ENCODE data around the gene SLC52A3.
"Not testable (repeated sequence)": the region's sequence is repeated elsewhere in the genome, so short reads cannot be mapped to it uniquely, and the experiment has no call there.

SLC52A3 gene

DNA sequence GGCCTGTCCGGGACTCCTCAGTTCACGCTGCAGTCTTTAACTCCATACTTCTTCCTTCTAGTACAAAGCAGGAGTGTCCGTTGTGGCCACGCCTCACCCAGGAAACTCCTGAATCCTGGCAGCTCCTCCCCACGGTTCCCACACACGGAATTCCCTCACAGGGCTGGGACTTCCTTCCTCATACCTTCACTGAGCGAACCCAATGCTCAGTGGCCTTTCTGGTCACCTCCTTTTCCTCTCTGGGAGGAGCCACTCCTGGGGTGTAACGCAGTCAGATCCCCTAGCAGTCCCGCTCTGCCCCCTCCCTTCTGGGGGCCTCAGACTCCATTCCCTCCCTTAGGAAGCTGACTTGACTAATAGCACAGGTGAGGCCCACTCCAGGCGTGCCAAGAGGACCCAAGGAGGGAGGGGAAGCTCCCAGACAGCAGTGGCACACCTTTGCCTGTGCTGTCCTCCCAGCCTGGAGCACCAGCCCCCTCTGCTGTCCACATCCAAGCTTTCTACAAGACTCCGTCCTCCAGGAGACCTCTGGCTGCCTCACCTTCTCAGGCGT is at the start of gene SLC52A3:
TSS of gene SLC52A3 (minus strand) at position 75 of the 553 bp plus-strand sequence. CDS start 2,726 bp downstream, outside the sequence.
- peak; percentile 60 for DNase-seq

DNA sequence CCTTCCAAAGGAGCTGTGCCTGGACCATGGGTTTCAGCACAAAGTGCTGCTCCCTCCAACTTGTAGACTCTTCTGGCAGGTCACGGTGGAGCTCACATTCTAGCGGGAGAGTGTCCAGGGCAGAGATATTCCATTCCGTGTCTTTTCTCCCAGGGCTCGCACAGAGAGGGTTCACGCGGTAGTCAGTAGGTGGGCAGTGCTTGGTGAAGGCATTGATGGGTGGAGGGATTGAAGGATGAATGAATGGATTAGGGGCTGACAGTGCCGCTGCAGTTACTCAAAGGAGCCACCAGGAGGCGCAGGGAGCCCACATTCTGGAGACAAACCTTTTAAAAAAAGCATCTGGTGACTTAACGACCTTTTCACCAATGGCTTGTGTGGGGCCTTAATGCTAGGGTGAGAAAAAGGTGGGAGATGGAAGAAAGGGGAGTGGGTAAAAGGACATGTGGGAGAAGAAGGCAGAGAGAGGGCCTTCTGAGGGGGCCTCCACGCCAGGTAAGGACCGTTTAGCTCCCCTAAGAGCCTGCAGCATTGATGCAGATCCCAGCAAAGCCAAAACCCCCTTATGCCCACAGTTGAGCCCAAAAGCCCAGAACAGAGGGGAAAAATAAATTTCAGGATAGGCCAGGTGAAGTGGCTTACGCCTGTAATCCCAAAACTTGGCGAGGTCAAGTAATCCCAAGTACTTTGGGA is 47.8 kb upstream of the SLC52A3 start:
- DNase-seq = peak; percentile 70

DNA sequence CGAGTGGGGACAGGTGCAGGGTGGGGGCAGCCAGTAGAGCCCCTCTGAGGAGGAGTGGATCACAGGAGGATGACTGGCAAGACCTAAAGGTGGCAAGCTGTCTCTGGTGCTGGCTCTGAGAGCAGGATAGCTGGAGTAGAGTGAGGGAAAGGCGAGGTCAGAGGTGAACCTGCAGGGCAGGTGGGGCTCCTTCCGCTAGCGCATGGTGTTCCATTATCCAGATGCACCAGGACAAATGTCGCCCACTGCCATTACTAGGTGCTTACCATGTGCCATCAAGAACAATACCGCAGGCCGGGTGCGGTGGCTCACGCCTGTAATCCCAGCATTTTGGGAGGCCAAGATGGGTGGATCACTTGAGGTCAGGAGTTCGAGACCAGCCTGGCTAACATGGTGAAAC is 46.9 kb upstream of the SLC52A3 start:
- no peak for DNase-seq

DNA sequence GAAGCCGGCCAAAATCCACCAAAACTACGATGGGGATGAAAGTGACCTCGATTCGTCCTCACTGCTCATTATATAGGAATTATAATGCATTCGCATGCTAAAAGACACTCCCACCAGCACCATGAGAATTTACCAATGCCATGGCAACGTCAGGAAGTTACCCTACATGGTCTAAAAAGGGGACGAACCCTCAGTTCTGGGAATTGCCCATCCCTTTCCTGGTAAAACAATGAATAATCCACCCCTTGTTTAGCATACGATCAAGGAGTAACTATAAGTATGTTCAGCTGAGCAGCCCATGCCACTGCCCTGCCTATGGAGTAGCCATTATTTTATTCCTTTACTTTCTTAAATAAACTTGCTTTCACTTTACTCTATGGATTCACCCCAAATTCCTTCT is 45.1 kb upstream of the SLC52A3 start:
- no peak for DNase-seq

DNA sequence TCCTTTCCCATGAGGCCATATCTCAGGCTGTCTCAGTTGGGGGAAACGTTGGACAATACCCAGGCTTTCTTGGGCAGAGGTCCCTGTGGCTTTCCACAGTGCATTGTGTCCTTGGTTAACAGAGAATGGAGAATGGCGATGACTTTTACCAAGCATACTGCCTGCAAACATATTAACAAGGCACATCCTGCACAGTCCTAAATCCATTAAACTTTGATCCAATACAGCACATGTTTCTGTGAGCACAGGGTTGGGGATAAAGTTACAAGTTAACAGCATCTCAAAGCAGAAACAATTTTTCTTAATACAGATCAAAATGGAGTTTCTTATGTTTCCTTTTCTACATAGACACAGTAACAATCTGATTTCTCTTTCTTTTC is 44.1 kb upstream of the SLC52A3 start:
- not testable (repeated sequence) for DNase-seq

DNA sequence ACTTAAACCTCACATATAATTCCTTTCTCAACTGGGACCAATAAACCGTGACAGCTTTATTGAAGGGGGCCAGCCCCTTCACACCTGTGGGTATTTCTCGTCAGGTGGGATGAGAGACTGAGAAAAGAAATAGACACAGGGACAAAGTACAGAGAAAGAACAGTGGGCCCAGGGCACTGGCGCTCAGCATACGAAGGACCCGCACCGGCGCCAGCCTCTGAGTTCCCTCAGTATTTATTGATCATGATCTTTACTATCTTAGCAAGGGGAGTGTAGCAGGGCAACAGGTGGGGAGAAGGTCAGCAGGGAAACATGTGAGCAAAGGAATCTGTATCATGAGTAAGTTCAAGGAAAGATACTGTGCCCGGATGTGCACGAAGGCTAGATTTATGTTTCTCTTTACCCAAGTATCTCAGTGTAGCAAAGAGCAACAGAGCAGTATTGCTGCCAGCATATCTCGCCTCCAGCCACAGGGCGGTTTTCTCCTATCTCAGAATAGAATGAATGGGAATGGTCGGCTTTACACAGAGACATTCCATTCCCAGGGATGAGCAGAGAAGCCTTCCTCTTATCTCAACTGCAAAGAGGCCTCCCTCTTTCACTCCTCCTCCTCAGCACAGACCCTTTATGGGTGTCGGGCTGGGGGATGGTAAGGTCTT is 43.6 kb upstream of the SLC52A3 start:
- not testable (repeated sequence) for DNase-seq

DNA sequence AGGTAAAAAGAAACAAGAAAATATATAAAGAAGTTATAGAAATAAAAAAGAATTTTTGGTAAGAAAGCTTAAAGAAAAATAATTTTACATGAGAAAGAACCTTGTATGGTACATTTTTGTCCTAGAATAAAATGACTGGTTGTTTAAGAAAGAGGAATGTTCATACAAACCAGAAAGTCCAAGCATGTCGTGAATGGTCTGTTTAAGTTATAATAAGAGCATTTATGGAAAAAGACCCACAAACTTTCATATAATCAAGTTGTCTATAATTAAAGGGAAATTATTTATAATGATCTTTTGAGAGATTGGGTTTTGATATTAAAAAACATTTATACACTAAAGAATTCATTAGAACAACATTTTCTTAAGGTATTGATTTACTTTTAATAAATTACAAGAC is 37.4 kb upstream of the SLC52A3 start:
- peak; percentile 32 for DNase-seq

DNA sequence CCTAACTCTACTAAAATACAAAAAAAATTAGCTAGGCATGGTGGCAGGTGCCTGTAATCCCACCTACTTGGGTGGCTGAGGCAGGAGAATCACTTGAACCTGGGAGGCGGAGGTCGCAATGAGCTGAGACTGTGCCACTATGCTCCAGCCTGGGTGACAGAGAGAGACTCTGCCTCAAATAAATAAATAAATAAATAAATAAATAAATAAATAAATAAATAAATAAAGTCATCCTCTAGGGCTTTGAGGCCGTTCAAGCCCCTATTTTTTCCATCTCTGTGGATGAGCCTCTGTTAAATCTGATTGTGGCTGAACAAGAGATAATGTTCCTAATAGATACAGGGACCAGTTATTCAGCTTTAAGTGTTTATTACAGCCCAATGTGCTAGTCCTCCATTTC is 33.4 kb upstream of the SLC52A3 start:
- no peak for DNase-seq

DNA sequence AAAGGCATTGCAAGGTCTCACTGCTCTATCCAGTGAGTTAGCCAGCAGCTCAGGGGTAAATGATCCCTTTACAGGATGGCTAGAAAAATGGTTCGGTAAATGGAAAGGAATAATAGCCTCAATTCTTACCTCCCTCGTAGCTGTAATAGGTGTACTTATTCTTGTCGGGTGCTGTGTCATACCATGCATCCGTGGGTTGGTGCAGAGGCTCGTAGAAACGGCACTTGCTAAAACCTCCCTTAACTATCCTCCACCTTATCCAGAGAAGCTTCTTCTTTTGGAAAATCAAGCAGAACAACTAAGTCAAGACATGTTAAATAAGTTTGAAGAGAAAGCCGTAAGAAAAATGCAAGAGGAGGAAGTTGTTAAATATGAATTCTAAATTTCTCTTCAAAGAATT is 31.7 kb upstream of the SLC52A3 start:
- not testable (repeated sequence) for DNase-seq

DNA sequence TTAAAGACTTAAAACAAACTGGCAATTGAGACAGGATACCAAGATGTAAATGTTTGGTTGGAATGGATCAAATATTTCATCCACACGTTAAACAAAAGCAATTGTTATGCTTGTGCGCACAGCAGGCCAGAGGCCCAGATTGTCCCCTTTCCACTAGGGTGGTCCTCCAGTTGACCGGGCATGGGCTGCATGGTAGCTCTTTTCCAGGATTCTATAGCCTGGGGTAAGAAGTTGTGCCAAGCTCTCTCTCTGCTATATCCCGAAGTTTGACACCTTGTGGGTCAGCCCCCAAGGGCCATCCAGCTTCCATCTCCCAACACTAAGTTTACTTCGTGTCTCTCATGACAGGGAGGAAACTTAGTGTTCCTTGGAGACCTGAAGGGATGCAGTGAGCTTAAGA is 30.4 kb upstream of the SLC52A3 start:
- not testable (repeated sequence) for DNase-seq

DNA sequence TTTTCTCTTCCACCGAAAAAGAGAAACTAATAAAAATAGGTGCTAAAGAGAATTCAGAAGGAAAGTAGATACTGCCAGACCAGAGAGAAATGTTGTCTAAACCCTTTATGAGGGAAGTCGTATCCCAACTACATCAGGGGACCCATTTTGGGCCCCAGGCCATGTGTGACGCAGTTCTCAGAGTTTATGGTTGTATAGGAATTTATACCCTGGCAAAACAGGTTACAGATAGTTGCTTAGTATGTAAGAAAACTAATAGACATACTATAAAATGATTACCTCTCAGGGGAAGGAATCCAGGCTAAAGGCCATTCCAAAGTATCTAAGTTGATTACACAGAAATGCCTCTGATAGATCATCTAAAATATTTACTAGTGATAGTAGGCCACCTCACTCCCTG is 28.6 kb upstream of the SLC52A3 start:
- DNase-seq = no peak

DNA sequence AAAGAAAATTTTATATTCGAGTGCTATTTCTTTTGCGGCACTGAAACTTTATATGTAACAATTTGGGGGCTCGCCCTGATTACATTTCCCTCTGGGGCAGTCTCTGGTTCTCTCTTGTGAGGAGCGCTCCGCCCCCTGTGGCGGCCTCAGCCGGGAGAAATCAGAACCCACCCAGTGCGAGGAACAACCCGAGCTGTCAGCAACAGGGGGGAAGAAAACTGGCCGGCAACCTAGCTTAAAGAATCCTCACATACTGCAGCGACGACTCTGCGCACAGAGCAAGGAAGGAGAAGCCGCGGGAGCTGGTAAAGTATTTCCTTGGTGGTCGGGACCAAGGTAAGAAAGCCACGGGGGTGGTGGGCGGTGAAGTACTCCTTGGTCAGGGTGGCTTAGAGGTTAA is 23.9 kb upstream of the SLC52A3 start:
- no peak for DNase-seq

DNA sequence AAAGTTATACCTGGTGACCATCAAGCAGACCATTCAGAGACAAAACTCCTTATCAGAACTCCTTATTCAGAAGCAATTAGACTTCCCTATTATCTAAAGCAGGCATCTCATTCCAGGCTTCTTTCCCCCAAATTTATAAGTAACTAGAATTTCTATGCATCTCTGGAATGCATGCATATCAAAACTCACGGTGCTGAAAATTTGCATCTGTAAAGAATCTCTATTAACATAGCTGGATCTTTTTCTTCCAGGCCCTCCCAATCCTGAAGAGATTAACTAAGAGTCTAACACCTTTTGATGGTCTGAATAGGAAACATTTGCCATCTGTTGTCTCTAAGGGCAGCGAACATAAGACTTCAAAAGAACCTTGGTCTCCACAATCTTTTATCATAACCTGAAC is 22.8 kb upstream of the SLC52A3 start:
- DNase-seq = no peak

DNA sequence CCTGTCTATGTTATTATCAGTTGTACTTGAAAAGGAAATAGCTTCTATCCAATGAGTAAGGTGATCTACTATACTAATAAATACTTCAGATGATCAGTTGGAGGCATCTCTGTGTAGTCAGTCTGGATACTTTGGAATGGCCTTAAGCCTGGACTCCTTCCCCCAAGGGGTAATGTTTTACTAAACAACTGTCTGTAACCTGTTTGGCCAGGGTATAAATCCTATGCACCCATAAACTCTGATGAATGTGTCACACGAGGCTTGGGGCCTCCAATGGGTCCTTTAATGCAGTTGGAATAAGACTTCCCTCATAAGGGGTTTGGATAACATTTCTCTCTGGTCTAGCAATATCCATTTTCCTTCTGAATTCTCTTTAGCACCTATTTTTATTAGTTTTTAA is 19.5 kb upstream of the SLC52A3 start:
- no peak for DNase-seq

DNA sequence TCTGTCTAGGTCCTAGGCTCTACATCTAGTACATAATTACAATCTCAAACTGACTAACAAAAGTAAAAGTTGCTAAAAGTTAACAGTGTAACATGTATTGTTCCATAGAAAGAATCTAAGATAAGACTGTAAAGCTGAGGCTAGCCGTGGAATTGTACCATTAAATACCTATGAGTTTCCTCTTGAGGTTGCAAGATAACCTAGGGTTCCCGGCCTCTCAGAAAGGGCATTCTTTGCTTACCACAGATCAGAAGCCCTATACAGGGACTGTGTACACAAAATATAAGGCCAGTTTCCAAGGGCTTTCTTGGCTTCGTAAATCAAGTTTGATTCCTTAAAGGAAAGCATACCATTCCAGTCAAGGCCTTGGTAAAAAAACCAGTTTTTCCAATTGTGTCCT is 11.5 kb upstream of the SLC52A3 start:
- no peak for DNase-seq

DNA sequence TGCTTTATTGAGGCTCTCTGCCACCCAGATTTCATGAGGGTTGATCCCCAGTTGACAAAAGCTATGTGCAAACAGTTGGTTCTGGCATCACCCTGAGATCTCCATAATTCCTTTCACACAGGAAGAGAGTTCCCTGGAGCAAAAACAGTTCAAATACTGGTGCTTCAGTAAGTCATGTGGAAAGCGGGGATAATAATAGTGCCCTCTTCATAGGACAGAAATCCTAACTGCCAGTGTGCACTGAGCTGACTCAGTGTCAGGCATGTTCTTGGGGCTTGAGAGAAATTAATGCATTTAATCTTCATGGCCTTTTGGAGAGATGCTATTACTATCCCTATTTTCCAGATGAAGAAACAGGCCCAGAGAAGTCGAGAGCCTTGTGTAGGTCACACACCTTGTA is 7.9 kb upstream of the SLC52A3 start:
- no peak for DNase-seq

DNA sequence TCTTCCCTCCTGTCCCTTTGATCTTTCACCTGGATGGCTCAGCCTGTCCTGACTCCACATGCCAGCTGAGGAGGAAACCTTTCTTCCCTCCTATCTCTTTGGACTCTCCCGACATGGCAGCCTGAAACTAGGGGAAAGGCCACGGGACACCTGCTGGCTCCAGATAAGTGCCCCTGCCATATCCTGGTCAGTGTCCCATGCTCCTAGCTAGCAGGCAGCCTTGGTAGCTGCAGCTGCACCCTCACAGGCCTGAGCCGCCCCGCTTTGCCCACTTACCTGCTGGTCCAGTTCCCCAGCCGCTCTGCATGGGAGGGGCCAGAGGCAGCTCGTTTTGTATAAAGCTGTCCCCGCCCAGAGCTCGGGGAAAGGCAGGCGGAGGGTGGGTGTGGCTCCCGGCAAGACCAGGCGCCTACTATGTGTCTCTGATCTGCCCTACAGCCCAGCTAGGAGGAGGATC is 7.4 kb upstream of the SLC52A3 start:
- no peak for DNase-seq

DNA sequence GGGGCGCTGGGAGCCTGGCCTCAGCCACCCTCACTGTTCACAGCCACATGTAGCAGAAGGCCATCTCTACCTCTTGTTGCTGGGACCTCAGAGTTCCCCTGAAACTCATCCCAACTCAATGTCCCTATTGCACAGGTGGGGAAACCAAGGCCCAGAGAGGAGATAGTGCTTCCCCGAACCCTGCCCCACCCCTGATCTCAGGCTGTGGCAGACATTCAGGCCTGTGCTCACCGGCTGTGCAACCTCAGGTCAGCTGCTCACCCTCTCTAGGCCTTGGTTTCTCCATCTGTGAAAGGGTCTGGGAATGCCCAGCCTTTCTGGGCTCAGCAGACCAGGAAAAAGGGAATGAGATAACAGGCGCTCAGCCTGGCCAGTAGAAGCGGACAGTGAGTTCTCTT is 6.4 kb upstream of the SLC52A3 start:
- DNase-seq = no peak

DNA sequence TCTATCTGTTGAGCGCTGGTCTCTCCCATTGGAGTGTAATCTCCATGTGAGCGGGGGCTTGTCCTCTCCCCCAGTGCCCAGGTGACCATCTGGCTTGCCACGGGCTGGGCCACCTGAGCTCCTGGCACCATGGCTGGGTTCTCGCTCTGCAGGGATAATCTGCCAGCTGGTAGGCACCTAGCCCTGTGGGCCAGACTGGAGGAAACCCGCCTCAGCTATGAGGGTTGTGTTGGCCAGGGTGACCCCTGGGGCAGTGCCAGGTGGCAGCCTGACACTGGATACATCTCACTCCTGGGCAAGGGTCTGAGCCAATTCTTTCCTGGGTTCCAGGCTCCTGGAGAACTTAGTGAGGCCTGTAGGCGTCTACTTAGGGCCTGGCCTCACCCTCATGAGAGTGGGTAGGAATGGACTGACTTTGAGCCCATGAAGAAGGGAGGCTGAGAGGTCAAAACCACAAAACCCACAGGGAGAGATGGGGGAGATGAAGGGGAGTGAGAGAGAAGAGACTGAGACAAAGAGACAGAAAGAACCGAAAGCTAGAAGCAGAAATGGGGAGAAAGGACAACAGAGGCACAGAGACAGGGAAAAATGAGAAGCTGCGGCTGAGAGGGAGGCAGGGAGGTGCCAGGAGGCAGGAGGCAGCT is 5.8 kb upstream of the SLC52A3 start:
- no peak for DNase-seq

DNA sequence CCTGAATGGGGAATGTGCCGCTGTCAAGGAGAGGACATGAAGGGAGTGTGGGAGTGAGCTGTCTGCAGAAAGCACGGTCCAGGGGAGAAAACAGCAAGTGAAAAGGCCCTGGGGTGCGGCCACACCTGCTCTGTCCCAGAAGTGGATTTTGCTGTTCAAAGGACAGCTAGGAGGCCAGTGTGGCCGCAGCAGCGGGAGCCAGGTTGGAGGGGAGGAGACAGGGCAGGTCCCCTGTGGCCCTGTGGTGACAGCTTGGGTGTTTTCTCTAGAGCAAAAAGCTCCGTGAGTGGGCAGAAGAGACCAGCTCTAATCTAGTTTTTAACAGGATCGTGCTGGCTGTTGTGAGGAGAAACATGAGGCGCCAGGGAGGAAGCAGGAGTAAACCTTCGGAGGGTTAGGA is 4.5 kb upstream of the SLC52A3 start:
- DNase-seq = no peak

DNA sequence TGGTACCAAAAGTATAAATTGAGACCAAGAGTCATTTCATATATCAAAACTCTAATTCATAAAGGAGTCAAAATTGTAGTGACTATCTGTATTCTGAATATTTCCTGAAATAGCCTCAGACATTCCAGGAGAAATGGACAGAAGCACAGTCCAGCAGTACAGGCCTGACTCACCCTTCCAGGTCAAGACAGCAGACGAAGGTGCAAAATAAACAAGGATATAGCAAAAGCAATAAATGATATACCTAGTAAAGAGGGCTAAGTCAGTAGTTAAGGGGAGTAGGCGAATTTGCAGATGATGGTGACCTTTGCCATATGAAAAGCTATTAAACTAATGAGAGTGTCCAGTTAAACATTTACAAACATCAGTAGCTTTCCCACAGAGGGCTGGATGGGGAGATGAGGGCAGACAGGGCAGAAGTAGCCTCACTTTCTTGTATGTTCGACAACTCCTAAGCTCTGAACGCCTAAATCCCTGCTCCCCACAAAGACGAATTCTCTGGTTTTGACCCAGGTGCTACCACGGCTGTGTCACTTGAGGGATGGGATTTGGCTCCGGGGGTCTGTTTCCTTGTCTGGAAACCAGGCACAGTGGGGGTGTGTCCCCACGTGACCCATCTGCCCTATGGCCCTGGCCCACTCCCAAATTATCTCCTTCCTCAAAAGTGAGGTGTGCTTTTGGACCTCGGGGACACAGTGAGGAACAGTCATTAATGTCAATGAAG is 3.6 kb upstream of the SLC52A3 start:
- DNase-seq = no peak

DNA sequence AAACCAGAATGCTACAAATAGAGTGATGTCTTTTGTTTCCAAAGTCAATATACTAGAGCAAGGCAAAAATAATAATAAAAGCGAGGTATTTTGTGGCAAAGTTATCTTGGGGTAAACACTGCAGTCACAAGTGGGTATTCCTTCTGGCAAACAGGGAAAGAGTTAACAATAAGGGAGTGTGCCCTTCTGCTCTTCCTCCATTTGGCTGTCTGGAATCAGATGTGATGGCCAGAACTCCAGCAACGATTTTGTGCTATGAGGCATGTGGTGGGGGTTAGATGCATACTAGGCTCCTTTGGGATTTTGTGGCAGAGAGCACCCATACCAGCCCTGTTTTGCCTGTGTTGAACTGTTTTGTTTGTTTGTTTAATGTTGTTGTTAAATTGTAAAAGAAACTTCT is 2.4 kb upstream of the SLC52A3 start:
- DNase-seq = no peak

DNA sequence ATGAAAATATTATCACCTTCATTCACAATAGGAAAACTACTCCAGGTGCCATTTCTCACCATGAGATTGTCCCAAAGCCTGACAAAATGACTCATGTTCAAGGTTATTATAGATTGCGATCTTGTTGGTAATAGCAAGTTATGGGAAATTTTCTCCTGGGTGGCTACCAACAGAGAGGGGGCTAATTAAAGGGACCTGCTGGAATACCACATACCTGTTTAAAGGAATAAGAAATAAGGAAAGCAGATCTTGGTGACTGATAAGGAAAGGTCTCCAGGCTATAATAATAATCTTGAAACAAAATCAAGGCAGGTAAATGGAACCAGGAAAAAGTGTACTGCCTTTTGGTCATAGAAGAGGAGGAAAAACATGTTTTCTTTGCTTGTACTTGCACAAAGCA is 1.4 kb downstream of the SLC52A3 start:
- no peak for DNase-seq
